ENCODE data around the gene FRAT2.
A peak's percentile ranks its signal among the peaks of the same experiment; 100 is the strongest.

The FRAT2 gene

DNA sequence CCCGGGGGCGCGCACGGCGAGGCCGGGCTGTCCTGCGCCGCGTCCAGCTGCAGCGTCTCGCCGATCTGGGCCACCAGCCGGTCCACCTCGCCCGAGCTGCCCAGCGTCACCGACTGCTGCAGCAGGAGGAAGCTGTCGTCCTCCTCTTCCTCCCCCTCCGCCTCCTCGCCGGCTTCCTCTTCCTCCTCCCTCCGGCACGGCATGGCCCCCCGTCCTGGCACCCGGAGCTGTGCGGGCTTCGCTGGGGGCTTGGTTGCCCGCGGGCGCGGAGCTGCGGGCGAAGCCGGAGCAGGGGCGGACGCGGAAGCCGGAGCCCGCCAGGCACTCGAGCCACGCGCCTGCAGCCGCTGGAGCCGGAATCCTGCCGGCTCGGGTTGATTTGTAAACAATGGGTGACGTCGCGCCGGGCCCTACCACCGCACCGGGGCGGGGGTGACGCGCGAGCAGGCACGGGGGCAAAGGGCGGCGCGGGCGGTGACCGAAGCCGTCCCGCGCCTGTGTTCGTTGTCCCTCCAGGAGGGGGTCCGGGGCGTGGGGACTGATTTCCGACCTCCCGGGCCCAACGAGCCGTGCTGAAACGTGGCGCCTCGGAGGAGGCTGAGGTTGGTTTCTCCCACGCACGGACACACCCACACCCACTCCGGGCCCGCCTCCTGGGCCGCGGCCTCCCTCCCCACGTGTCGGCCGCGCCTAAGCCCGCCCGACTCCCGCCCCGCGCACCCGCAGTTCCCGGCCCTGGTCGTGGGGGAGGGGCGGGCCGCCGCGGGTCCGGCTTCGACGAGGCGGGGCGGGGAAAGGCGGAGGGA is at the start of gene FRAT2:
Gene FRAT2, minus strand, starts transcription at position 360 of the 806 bp plus-strand sequence. Its CDS starts 157 bp downstream, at position 203.
- DNase-seq (ENCODE audit: low spot score in 2 of 2) (peak; percentile 78 to 93), ATAC-seq (peak; percentile 89)
- Mint-ChIP-seq H3K27ac (peak within 1 kb of the TSS; percentile 94), H3K4me1 (peaks cover 36% of the 10 kb centered on the region), H3K4me3 (peak within 1 kb of the TSS; percentile 91), H3K9me3 (no peaks in the 10 kb centered on the region), H3K36me3 (peaks cover 23% of the 10 kb centered on the region)

DNA sequence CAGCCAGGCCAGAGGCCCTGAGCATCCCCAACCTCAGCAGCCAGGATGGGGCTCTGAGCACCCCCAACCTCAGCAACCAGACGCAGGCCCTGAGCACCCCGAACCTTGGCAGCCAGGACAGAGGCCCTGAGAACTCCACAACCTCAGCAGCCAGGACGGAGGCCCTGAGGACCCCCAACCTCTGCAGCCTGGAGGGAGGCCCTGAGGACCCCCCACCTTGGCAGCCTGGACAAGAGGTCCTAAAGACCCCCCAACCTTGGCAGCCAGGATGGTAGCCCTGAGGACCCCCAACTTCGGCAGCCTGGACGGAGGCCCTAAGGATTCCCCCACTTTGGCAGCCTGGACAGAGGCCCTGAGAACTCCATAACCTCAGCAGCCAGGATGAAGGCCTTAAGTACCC is 49.6 kb upstream of the FRAT2 start:
- Mint-ChIP-seq H3K4me3 (no peak overlapping the region), H3K36me3 (peaks cover 73% of the 10 kb centered on the region), H3K9me3 (no peaks in the 10 kb centered on the region), H3K27ac (no peak overlapping the region), H3K4me1 (no peaks in the 10 kb centered on the region)
- ATAC-seq (peak; percentile 8), DNase-seq (ENCODE audit: low spot score in 2 of 2) (no peak)

DNA sequence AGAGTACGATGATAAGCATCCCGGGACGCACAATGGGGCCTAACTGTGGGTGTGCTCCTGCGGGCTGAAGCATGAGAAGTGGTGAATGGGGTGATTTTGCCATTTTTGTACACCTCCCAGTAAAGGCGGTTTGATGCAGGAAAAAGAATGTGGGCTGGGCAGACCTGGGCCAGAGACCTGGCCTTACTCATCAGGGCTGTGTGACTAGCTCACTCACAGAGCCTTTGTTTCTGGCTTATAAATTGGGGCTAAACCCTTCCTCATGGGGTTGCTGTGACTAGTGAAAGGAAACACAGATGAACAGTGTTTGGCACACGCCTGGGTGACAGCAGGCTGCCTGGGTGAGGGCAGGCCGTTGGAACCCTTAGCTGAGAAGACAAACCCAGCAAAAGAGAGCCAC is 48.6 kb upstream of the FRAT2 start:
- H3K36me3 Mint-ChIP-seq = peaks cover 72% of the 10 kb centered on the region
- ATAC-seq (no peak), DNase-seq (ENCODE audit: low spot score in 2 of 2) (no peak)
- peak overlapping the region; percentile 40 for H3K27ac Mint-ChIP-seq
- no peaks in the 10 kb centered on the region for H3K9me3 Mint-ChIP-seq
- no peak overlapping the region for H3K4me3 Mint-ChIP-seq
- no peaks in the 10 kb centered on the region for H3K4me1 Mint-ChIP-seq

- ATAC-seq (no peak), DNase-seq (ENCODE audit: low spot score in 2 of 2) (no peak)
- Mint-ChIP-seq H3K27ac (no peak overlapping the region), H3K9me3 (no peaks in the 10 kb centered on the region), H3K4me1 (no peaks in the 10 kb centered on the region), H3K36me3 (peaks cover 72% of the 10 kb centered on the region), H3K4me3 (no peak overlapping the region)
These were observed 47.1 kb upstream of the FRAT2 start for GRCh38 chr10:97381626-97382025.

DNA sequence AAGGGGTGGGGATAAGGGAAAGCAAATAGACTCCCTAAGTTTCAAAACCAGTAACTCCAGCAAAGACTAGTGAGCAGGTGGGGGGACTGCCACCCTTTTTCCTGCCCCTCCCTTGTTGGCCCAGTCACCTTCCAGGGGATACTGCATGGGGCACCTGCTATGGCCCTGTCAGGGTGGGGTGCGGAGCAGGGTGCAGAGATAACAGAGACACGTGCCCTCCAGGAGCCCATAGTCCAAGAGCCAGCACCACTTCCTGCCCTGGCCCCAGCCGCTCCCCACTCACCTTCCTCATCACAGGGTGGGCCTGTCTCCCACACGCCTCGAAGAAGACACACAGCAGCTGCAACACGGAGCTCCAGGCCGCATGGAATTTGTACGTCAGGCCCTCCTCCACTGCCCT is 46.0 kb upstream of the FRAT2 start:
- Mint-ChIP-seq H3K4me3 (no peak overlapping the region), H3K27ac (no peak overlapping the region), H3K9me3 (no peaks in the 10 kb centered on the region), H3K4me1 (no peaks in the 10 kb centered on the region), H3K36me3 (peaks cover 72% of the 10 kb centered on the region)
- ATAC-seq = no peak
- DNase-seq (ENCODE audit: low spot score in 2 of 2) = no peak

GRCh38 chr10:97378933-97379921 is 44.7 kb upstream of the FRAT2 start:
- DNase-seq (ENCODE audit: low spot score in 2 of 2) (no peak), ATAC-seq (no peak)
- Mint-ChIP-seq H3K9me3 (no peaks in the 10 kb centered on the region), H3K36me3 (peaks cover 79% of the 10 kb centered on the region), H3K4me3 (no peak overlapping the region), H3K4me1 (no peaks in the 10 kb centered on the region), H3K27ac (no peak overlapping the region)

GRCh38 chr10:97376413-97376812 is 41.9 kb upstream of the FRAT2 start:
- Mint-ChIP-seq H3K36me3 (peaks cover 83% of the 10 kb centered on the region), H3K4me1 (peaks cover 2% of the 10 kb centered on the region), H3K4me3 (no peak overlapping the region), H3K27ac (no peak overlapping the region), H3K9me3 (no peaks in the 10 kb centered on the region)
- DNase-seq (ENCODE audit: low spot score in 2 of 2) = no peak
- ATAC-seq = no peak

DNA sequence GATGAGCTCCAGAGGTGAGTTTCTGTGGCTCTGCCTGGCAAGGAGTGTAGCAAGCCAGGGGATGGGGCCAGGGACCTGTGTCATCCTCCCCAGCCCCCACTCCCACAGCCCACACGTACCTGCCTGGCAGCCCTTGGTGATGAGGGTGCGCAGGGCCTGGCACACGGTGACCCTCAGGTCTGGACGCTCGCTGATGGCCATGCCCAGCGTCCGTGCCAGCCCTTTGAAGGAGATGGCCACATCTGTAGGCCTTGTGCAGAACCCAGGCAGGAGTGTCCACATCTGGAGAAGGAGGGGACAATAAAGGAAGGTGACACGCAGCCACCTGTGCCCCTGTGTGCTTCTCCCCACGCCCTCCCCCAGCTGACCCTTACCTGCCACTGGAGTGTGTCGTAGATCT is 38.9 kb upstream of the FRAT2 start:
- no peak overlapping the region for H3K27ac Mint-ChIP-seq
- no peak overlapping the region for H3K4me3 Mint-ChIP-seq
- ATAC-seq (no peak), DNase-seq (ENCODE audit: low spot score in 2 of 2) (no peak)
- H3K9me3 Mint-ChIP-seq = no peaks in the 10 kb centered on the region
- H3K4me1 Mint-ChIP-seq = peaks cover 4% of the 10 kb centered on the region
- H3K36me3 Mint-ChIP-seq = peaks cover 89% of the 10 kb centered on the region

DNA sequence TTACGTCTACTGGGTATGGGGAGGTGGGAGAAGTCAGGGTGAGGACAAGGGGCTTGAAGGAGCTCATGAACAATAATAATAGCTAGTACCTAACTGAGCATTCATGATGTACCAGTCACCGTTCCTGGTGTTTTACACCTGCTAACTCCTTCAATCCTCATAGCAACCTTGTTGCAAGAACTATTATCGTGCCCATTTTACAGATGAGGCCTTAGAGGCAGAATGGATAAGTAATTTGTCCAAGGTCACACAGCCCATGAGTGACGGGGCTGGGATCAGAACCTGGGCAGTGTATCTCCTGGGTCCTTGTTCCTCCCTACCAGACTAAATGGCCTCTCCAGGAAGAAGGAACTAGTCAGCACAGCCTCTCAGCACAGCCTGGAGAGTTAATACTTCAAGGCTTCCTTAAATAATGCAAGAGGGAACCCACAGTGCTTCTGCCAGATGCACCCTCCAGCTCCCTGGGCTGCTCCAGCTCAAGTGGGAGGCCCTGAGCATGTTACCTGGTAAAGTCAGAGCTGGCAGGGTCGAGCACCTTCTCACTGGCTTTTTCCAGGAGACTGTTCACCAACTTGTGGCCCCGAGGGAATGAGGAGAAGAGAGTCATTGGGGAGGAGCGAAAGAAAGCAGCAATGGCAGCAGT is 37.8 kb upstream of the FRAT2 start:
- Mint-ChIP-seq H3K9me3 (no peaks in the 10 kb centered on the region), H3K4me3 (no peak overlapping the region), H3K27ac (no peak overlapping the region), H3K36me3 (peaks cover 89% of the 10 kb centered on the region), H3K4me1 (peaks cover 4% of the 10 kb centered on the region)
- no peak for ATAC-seq
- DNase-seq (ENCODE audit: low spot score in 2 of 2) = no peak

DNA sequence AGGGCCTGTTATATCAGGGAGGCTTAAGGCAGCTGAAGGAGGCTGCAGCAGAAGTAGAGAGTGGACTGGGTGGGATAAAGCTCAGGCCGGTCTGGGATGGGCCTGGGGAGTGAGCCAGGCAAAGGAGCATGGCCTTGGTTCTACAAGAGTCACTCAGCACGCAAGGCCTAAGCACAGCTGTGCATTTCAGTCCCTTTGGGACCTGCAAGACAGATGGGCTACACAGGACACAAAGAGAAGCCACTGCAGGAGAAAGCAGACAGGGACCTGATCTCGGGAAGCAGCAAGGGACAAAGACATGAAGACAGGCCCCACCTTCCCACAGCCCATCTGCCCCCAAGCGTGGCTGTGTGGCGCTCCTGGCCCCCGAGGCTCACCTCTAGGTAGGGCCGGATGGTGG is 37.2 kb upstream of the FRAT2 start:
- H3K9me3 Mint-ChIP-seq = no peaks in the 10 kb centered on the region
- peaks cover 4% of the 10 kb centered on the region for H3K4me1 Mint-ChIP-seq
- ATAC-seq (no peak), DNase-seq (ENCODE audit: low spot score in 2 of 2) (no peak)
- peak overlapping the region; percentile 30 for H3K27ac Mint-ChIP-seq
- no peak overlapping the region for H3K4me3 Mint-ChIP-seq
- H3K36me3 Mint-ChIP-seq = peaks cover 89% of the 10 kb centered on the region

GRCh38 chr10:97367126-97367649 is 32.7 kb upstream of the FRAT2 start:
- peaks cover 81% of the 10 kb centered on the region for H3K36me3 Mint-ChIP-seq
- no peak overlapping the region for H3K4me3 Mint-ChIP-seq
- no peak for DNase-seq (ENCODE audit: low spot score in 2 of 2)
- no peaks in the 10 kb centered on the region for H3K9me3 Mint-ChIP-seq
- no peak for ATAC-seq
- no peak overlapping the region for H3K27ac Mint-ChIP-seq
- peaks cover 4% of the 10 kb centered on the region for H3K4me1 Mint-ChIP-seq

- H3K9me3 Mint-ChIP-seq = no peaks in the 10 kb centered on the region
- DNase-seq (ENCODE audit: low spot score in 2 of 2) (no peak), ATAC-seq (no peak)
- H3K27ac Mint-ChIP-seq = no peak overlapping the region
- H3K4me3 Mint-ChIP-seq = no peak overlapping the region
- H3K36me3 Mint-ChIP-seq = peaks cover 75% of the 10 kb centered on the region
- H3K4me1 Mint-ChIP-seq = peaks cover 4% of the 10 kb centered on the region
These were observed 32.0 kb upstream of the FRAT2 start for GRCh38 chr10:97366572-97366971.

DNA sequence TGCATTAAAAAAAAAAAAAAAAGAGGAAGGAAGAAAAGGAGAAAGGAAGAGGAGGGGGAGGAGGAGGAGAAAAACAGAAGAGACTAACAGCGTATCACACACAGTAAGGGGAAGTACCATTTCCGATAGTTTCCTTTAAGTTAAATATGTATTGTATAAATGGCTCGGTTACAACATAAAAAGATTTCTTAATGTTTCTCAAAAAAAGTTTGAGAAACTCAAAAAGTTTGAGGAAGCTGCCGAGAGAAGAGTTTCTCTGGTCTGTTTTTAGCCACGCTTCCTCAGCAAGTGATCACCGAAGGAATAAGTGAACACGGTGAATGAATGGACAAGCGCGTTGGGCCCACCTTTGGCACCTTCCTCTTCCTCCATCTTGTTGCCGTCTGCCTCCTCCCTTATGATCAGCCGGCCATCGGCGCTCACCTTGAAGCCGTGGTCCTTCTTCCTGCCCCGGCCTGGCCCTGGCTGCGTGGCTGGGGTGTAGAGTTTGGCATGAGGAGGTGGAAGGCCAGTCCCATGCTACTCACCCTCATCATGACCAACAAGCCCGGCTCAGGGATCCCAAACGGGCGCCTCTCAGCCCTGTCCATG is 31.3 kb upstream of the FRAT2 start:
- DNase-seq (ENCODE audit: low spot score in 2 of 2) = no peak
- peaks cover 69% of the 10 kb centered on the region for H3K36me3 Mint-ChIP-seq
- no peaks in the 10 kb centered on the region for H3K9me3 Mint-ChIP-seq
- no peak overlapping the region for H3K4me3 Mint-ChIP-seq
- ATAC-seq = no peak
- H3K4me1 Mint-ChIP-seq = no peaks in the 10 kb centered on the region
- no peak overlapping the region for H3K27ac Mint-ChIP-seq

DNA sequence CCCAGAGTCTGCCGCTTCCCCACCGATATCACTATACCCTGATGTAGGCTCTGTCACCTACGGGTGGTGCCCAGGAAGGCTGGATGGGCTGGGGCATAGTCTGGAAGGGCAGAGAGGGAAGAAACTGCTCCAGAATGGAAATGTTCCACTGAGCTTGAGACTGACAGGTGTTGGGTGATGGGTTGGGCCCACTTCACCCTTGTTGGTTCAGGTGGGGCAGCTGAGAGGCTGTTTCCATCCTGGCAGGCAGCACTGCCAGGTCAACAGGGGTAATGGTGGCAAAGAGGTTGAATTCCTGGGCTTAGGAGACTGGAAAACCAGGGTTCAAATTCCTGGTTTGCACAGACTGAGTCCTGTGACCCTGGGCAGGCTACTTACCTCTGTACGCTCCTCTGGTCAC is 28.5 kb upstream of the FRAT2 start:
- no peak overlapping the region for H3K4me3 Mint-ChIP-seq
- DNase-seq (ENCODE audit: low spot score in 2 of 2) = no peak
- no peaks in the 10 kb centered on the region for H3K9me3 Mint-ChIP-seq
- H3K27ac Mint-ChIP-seq = peak overlapping the region; percentile 65
- H3K36me3 Mint-ChIP-seq = peaks cover 65% of the 10 kb centered on the region
- H3K4me1 Mint-ChIP-seq = no peaks in the 10 kb centered on the region
- no peak for ATAC-seq
